Glomerular endothelial cell (primary cell): ENCODE data around the gene VAV1. TPM values are rescaled to one million over a fixed set of nuclear protein-coding genes. Genes with fewer than 3 reads are reported as not detected.
A peak's percentile ranks its signal among the peaks of the same experiment; 100 is the strongest.
"Not testable (repeated sequence)": the region's sequence is repeated elsewhere in the genome, so short reads cannot be mapped to it uniquely, and the experiment has no call there.

Source experiments
- DNase-seq: peaks from one replicate; pipeline ENCODE4 v3.0.0-alpha.2; 2011; ENCODE audit warnings: low read depth, low spot score; ENCODE audit errors: extremely low read depth
- total RNA-seq: library from RNA; depleted of rRNA; stranded (reverse); fragments of >200 nt; gene quantifications from 2 replicates; pipeline ENCODE4 v1.2.3, GENCODE V29; 2015

The VAV1 gene
- total RNA-seq, 1 donor from 2014 or later = not detected

DNA sequence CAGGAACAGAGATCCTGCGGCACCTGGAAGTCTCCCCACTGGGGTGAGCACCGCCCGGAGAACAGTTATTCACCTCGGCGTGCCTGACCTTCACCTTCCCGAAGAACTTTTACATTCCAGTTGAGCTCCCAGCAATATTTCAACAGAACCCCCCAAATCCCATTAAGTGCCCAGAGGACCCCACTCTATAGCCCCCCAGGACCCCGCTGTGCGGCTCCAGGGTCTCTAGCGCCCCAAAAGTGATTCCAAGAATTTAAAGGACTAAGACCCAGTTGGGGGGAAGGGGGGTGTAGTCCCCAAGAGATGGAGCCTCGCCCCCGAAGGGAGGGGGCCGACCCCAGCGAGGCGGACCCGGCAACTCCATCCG is 35.6 kb upstream of the VAV1 start:
- no peak for DNase-seq

DNA sequence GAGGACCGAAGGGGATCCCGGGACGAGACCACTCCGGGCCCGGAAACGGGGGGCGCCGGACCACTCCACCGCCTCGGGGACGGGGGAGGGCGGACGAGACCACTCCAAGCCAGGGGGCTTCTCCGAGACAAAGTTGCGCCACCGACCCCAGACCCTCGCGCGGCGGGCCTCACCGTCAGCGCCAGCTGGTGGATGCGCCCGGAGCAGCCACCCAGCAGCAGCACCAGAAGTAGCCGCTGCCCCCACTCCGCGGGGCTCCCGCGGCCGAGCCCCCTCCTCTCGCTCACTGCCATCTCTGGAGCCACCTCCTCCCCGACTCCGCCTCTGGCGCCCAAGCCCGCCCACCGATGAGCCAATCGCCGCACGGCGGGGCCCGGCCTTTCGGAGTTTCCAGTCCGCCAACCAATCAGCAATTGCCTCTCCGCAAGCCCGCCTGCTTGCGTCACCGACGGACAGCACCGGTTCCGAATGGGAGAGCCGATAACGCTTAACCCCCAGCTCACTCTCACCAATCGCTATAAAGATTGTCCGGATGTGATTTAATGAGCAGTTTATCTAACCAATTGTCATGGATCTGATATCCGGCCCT is 35.1 kb upstream of the VAV1 start, which contains the start of gene GPR108:
GPR108 (minus strand) TSS at position 297 of the 589 bp plus-strand sequence; CDS start at position 293, 4 bp downstream.
- DNase-seq = peak; percentile 100

DNA sequence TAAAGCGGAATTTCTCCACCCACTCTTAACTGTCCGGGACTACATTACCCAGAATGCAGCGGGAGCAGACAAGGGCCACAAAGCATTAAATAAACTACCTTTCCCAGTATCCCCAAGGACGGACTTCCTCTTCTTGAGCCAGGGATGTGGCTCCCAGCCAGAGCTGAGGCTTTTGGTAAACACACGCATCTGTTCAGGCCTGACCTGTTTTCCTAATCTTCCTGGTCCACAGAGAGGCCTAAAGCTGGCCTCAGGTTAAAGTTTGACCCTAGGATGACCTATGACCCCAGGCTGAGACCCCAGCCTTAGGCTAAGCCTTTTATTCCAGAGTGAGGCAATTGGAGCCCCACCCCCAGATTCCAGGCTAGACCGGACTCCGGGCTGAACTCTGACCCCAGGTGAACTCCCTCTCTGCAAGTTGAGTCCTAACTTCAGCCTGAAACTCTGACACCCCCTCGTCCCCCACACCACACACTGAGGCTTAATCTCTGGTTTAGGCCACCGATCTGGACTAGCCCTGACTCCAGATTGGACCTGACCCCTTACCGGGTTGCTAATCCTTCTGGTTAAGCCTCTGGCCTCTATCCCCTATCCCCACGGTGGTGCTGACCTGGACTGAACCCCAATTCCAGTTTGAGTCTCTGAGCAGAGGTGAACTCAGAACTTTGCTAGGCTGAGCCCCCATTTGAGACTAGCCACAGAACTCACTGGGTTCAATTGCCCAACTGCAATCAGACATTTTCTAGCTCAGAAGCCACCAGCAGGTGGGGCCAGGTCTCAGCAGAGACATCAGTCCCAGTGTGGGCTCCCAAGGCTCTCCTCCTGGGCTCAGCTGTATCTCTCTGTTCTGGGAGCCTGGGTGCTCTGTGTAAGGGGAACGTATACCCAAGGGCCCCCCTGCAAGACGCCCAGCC is 34.4 kb upstream of the VAV1 start:
- no peak for DNase-seq

DNA sequence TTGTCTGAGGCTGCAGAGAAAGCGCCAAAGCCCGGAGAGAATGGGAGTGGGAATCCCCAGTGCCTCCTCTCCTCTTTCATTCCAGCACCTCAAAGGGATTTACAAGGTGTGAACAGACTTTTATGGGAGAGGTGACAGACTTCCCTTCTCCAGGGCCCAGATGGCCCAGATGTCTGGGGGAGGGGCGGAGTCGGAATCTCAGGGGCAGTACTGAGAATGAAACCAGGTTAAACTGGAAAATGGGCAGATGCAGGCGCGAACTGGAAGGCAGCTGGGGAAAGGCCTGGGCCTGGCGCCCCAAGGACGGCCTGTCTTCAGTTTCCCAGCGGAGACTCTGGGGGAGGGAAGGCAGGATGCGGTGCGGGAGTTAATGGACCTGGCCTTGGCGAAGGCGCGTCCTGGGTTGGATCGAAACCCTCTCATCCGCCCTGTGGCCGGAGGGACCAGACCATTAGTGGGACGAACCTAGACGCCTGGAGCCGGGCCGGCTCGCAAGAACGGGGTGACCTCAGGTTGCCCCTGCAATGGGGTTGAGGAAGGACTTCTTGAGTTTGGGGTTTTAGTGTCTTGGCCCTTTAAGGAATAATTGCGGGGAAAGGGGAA is 33.6 kb upstream of the VAV1 start:
- DNase-seq = no peak

DNA sequence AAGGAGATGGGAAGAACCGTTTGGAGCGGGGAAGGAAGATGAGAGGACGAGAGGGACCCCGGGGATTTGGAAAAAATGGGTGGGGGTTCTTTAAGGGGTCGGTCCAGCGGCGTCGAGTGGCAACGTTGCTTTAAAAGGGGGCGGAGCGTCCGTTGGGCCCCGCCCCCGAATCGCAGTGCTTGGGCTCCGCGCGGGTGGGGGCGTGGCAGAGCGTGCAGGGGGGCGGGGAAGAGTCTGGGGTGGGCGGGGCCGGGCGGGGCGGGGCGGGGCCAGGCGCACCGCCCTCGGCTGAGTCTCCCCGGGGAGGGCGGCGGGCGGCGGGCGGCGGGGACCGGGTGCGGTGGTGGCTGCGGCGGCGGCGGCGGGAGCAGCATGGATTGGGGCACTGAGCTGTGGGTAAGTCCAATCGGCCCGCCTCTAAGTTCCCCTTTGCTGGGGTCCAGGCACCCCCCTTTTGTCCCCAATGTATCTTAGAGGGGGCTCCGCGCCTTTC is 33.1 kb upstream of the VAV1 start, which contains the start of gene TRIP10:
TRIP10 (plus strand) TSS at position 291 of the 493 bp plus-strand sequence; CDS start at position 373, 82 bp downstream.
- DNase-seq = no peak

DNA sequence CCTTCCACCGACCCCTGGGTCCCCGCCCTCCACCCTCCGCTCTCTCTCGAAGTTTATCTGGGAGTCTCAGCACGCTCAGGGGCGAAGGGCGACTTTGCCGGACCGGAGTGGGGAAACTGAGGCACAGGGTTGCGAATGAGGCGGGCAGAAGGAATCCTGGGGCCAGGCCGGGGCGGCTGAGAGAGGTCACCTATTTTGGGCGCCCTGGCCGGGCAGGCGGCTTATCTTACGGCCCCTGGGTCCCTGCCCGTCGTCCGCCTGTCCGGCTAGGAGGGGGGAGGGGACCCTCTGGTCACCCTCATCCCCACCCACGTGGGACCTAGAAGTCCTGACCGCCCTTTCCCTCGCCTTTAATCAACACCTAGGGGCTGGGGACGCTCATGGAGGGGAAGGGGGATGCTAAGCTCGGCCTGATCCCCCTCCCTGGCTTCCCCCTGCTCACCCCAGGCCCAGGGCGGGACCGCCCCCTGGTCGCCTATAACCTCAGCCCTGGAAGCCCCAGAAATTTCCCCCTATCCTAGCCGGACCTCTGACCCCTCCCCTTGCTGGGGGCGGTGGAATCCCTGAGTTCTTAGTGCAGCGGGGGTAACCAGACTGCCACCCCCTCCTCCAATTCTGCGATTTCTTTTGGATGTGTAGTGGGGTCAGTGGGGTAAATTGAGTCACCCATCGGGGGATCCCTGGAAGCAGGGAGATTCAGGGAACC is 32.5 kb upstream of the VAV1 start:
- DNase-seq = no peak

DNA sequence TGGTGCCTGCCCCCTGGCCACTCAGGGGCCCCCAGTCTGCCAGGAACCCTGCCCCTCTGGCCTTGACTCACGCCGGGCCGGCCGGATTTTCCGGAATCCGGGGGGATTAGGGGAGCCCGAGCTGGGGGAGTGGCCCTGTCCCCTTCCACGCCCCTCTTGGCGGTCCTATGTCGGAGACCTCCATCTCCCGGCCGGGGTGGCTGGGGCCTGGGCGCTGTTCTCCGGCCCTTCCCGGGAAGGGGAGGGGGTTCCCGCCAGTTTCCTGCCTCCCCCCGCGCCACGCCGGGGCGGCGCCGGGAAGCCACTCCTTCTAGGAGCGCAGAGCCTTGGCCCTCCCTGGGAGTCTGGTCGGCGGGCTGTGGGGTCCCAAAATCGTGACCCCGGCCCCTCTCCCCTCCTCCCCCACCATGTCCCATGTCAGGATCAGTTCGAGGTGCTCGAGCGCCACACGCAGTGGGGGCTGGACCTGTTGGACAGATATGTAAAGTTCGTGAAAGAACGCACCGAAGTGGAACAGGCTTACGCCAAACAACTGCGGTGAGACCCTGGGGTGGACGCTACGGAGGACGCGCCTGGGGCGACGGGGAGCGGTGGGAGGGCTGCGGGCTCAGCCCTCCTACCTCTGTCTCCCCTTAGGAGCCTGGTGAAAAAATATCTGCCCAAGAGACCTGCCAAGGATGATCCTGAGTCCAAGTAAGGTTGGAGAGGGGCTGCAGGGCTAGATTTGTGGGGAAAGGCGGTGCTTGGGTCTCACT is 31.7 kb upstream of the VAV1 start:
- DNase-seq = no peak

DNA sequence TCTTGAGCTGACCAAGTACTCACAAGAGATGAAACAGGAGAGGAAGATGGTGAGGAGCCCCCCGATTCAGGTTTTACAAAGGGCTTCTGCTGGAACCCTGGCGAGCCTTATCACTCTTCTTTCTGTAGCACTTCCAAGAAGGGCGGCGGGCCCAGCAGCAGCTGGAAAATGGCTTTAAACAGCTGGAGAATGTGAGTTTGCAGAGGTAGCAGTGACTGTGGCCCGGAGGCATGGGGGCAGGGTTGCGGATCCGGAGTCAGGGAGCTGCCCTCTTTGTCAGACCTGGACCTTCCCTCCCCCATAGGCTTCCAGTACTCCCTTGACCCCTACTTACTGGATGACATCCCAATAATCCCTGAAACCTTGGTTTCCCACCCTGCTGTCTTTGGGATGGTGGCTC is 29.4 kb upstream of the VAV1 start:
- DNase-seq = no peak

DNA sequence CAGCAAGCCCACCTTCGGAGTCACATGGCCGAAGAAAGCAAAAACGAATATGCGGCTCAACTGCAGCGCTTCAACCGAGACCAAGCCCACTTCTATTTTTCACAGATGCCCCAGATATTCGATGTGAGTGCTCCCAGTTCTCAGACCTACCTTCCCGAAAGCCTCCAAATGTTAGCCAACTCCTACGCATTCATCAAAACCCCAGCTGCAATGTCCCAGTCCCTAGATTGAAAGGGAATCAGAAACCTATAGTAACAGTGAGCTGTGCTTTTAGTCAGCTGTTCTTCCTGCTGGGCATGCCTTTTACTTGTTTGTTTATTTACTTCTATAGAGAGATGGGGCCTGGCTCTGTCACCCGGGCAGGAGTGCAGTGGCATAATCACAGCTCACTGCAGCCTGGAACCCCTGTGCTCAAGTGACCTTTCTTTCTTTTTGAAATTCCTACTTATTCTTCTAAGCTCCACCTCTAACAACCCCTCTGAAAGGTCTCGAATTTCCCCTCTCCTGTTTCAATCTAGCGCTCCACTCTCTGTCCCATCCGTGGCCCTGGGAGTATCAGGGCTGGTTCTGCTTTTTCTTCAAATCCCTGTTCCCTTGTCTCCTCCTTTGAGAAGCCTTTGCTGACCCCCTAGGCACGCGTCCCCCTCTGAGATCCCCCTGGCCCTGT is 28.7 kb upstream of the VAV1 start:
- no peak for DNase-seq

DNA sequence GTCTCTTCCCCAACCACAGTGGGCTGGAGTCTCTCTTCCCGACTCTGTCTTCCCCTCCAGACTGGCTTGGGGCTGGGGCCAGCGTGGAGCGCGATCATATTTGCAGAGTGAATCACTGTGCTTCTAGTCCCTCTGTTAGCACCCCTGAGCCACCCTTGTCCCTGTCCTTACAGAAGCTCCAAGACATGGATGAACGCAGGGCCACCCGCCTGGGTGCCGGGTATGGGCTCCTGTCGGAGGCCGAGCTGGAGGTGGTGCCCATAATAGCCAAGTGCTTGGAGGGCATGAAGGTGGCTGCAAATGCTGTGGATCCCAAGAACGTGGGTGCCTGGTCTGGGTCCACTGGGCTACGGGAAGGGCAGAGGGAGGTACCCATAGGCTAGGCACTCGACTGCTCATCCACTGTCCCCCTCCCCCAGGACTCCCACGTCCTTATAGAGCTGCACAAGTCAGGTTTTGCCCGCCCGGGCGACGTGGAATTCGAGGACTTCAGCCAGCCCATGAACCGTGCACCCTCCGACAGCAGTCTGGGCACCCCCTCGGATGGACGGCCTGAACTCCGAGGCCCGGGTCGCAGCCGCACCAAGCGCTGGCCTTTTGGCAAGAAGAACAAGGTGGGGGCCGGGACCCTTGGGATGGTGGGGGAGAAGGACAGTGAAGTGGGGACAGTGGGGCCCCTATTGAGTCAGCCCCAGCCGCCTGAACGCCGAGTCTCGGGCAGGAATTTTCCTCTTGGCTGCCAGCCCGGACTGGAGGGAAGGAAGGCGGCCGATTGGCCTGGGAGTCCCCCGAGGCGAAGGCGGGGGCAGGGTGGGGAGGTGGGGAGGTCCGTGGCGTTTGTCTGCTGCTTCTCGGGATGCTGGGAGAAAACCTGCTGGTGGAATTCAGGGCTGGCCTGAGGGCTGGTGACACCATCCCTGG is 27.9 kb upstream of the VAV1 start:
- DNase-seq = no peak

DNA sequence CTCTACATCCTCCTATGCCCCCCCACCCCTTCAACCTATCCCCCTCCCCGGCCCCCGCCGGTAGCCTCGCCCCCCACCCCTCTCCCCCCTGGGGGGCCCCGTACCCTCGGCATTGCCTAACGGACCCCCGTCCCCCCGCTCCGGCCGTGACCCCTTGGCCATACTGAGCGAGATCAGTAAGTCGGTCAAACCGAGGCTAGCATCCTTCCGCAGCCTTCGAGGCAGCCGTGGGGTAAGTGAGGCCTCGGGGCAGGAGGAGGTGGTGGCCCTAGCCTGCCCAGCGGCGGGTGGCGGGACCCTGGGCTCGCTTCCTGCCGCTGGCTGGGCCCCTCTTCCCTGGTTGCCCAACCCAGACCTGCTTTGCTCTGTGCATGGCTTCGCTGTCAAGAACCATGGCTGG is 26.5 kb upstream of the VAV1 start:
- DNase-seq = no peak

DNA sequence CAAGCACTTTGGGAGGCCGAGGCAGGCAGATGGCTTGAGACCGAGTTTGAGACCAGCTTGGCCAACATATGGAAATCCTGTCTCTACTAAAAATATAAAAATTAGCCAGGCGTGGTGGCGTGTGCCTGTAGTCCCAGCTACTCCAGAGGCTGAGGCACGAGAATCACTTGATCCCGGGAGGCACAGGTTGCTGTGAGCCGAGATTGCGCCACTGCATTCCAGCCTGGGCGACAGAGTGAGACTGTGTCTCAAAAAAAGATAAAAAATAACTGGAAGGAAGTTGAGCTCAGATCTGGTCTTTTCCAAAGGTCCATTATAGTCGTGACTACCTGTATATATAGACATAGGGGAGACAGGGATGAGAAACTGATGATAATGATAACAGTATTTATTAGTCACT is 24.0 kb upstream of the VAV1 start:
- not testable (repeated sequence) for DNase-seq

DNA sequence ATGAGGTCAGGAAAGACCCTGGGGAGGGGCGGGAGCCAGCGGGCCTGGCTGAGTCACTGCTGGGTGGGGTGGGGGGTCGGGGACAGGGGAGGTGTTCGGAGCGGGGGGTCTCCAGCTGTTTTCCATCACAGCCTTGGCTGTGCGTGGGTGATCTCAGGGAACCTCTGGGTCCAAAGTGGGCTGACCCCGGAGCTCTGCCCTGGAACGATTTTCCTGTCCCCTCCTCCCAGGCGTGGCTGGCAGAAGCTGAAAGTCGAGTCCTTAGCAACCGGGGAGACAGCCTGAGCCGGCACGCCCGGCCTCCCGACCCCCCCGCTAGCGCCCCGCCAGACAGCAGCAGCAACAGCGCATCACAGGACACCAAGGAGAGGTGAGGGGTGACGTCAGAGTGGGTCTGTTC is 22.4 kb upstream of the VAV1 start:
- no peak for DNase-seq

DNA sequence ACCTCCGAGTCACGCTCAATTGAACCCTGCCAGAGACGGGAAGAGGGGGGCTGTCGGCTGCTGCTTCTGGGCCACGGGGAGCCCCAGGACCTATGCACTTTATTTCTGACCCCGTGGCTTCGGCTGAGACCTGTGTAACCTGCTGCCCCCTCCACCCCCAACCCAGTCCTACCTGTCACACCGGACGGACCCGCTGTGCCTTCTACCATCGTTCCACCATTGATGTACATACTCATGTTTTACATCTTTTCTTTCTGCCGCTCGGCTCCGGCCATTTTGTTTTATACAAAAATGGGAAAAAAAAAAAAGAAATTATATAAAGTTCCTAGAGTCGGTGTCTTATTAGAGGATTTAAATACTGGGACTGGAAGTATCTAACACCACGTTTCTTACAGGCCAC is 21.3 kb upstream of the VAV1 start:
- no peak for DNase-seq

DNA sequence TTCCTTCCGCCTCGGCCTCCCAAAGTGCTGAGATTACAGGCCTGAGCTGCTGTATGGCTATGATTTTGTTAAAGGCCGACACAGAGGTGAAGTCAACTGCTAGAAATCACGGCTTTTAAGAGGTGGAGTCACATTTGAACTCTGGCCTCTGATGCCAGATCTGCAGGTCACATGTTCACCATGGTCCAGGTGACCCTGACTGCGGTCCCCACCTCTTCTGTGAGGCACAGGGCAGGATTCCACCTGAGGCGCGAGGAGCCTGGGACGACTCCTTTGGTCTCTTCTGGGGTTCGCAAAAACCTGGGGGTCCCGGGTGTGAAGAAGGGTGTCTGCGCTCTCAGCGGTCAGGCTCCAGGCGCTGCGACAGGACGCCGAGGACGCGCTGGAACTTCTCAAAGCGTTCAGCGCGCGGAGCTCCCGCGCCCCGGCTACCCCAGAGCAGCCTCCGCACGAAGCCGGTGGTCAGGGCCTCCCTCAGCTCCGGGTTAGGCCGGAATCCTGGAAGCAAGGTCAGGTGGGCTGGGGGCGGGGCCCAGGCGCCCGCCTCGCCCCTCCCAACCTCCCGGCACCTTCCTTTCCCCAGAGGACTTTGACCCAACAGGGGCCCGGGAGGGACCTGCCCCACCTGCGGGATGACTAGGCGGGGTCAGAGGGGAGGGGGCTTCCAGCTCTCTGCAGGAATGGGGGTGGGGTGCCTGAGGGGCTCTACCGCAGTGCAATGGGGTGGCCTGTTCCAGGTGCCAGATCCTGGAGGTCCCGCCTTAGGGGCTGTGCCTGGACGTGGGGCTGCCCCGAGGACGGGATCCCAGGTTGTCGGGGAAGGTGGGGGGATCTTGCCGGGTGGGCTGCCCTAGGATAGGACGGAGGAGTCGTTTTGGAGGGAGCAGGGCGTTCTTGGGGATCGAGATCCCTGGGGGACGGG is 20.0 kb upstream of the VAV1 start:
- no peak for DNase-seq

DNA sequence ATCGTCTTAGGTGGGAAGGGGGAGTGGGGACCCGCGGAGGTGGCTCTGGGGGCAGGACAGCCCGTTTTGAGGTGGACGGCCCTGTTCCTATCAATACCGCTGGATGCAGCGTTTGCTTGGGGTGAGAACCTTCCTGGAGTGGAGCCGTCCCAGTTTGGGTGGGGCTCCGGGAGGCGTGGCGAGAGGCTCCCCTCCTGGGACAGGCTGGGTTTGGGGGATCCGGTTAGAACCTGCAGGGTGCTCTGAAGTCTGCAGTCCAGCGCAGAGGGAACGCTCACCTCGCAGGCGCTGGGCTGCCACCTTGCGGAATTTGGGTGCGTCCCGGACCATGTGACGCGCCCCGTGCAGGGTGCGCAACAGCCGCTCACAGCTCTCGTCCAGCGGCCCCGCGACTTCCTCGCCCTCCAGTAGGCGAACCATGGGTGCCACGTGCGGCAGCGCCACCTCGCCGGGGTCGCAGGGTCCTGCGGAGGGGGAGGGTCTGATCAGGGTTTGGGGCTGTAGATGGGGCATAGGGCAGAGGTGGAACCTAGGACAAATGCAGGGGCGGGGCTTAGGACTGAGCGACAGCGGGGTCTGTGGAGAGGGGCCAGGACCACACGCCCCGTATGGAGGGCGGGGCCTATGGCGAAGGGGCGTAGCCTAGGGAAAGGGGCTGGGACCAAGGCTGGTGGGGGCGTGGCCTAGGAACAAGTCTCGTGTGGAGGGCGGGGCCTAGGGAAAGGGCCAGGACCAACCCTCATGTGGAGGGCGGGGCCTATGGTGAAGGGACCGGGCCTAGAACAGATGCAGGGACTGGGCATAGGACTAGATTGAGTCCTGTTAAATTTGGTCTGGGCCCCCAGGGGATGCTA is 19.1 kb upstream of the VAV1 start:
- DNase-seq = no peak

DNA sequence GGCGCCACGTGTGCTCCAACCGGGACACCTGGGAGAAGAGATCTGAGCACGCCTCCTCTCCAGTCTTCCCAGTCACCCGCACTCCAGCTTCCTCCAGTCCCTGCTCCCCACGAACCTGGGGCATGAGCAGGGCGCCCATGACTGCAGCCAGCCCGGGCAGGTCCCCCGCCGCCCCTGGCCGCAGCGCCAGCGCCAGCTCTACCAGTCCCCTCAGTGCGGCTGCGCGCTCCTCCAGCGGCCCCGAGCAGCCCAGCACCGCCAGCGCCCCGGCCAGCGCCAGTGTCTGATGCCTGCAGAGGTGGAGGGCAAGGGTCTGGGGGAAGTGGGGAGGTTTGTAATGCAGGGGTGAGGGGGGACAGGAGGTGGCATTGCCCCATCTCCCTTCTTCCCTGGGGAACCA is 18.4 kb upstream of the VAV1 start:
- no peak for DNase-seq
